ENCODE measurements around the gene LCN12. TPM values are rescaled to one million over a fixed set of nuclear protein-coding genes. Genes with fewer than 3 reads are reported as not detected.

LCN12 gene
- total and polyA plus RNA-seq, 2 donors, result 0.41 TPM; not detected in 1

DNA sequence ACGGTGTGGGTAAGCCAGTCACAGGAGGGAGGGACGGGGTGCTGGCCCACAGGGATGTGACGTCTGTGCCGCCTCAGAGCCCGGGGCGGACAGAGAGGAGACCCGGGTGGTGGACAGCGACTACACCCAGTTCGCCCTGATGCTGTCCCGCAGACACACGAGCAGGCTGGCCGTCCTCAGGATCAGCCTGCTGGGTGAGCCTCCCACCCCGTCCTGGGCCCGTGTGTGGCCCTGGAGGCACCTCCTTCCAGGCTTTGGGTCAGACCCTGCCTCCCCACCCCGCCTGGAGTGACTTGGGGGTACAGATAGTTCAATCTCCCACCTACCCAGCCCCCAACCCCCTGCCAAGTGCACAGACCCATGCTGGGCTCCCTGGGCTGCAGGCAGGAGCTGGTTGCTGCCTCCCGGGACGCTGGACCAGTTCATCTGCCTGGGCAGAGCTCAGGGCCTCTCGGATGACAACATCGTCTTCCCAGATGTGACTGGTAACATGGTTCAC is 1.7 kb downstream of the LCN12 start:
- H3K36me3 ChIP-seq (ENCODE audit: insufficient read depth), result no peaks in the 10 kb centered on the region
- WGBS, result 80% methylated on average over 19 of the region's 19 CpGs

GRCh38 chr9:136954270-136955083 is 2.4 kb downstream of the LCN12 start:
- 83% methylated on average over 25 of the region's 25 CpGs for WGBS
- no peak overlapping the region for H3K27ac ChIP-seq (ENCODE audit: low read depth)
- H3K36me3 ChIP-seq (ENCODE audit: insufficient read depth), result no peaks in the 10 kb centered on the region
- no peaks in the 10 kb centered on the region for H3K4me1 ChIP-seq (ENCODE audit: insufficient read depth)
- H3K4me3 ChIP-seq (ENCODE audit: low read depth, low read length), result no peak overlapping the region
- no peak for DNase-seq (ENCODE audit: extremely low spot score)

More for the DNA sequence above, 1.7 kb downstream of the LCN12 start:
- no peak for DNase-seq (ENCODE audit: extremely low spot score)
- Histone ChIP-seq H3K4me3 (ENCODE audit: low read depth, low read length) (no peak overlapping the region), H3K27ac (ENCODE audit: low read depth) (no peak overlapping the region), H3K4me1 (ENCODE audit: insufficient read depth) (no peaks in the 10 kb centered on the region)

GRCh38 chr9:136955202-136955942 is 3.3 kb downstream of the LCN12 start:
- 82% methylated on average over 14 of the region's 14 CpGs for whole genome bisulfite sequencing
- no peaks in the 10 kb centered on the region for H3K36me3 ChIP-seq (ENCODE audit: insufficient read depth)

DNA sequence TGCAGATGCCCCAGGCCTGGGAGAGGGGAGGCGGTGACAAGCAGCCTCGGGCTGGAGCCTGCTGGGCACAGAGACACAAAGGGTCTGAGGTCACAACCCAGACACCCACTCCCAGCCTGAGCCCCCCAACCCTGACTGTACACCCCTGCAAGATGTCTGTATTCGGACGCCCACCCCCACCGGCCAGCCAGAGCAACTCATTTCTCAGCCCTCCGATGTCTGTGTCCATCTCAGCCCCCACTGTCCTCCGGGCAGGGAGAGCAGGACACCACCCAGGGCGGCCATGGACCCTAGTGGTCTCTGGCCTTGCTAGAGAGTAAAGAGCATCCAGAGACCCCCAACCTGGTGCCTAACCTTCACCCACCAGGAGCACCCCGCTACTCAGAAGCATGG is 3.9 kb downstream of the LCN12 start:
- no peak overlapping the region for H3K4me3 ChIP-seq (ENCODE audit: low read depth, low read length)
- H3K27ac ChIP-seq (ENCODE audit: low read depth), result no peak overlapping the region
- DNase-seq (ENCODE audit: extremely low spot score), result no peak
- 91% methylated on average over 9 of the region's 9 CpGs for WGBS
- H3K36me3 ChIP-seq (ENCODE audit: insufficient read depth), result no peaks in the 10 kb centered on the region
- H3K4me1 ChIP-seq (ENCODE audit: insufficient read depth), result no peaks in the 10 kb centered on the region

More at GRCh38 chr9:136955202-136955942, 3.3 kb downstream of the LCN12 start:
- no peak overlapping the region for H3K27ac ChIP-seq (ENCODE audit: low read depth)
- no peak for DNase-seq (ENCODE audit: extremely low spot score)
- H3K4me3 ChIP-seq (ENCODE audit: low read depth, low read length), result no peak overlapping the region
- H3K4me1 ChIP-seq (ENCODE audit: insufficient read depth), result no peaks in the 10 kb centered on the region

GRCh38 chr9:136956604-136957003 is 4.5 kb downstream of the LCN12 start:
- Histone ChIP-seq H3K27ac (ENCODE audit: low read depth) (no peak overlapping the region), H3K36me3 (ENCODE audit: insufficient read depth) (no peaks in the 10 kb centered on the region), H3K4me3 (ENCODE audit: low read depth, low read length) (no peak overlapping the region), H3K4me1 (ENCODE audit: insufficient read depth) (no peaks in the 10 kb centered on the region)
- 95% methylated on average over 4 of the region's 4 CpGs for WGBS
- DNase-seq (ENCODE audit: extremely low spot score), result no peak

GRCh38 chr9:136957461-136957860 is 5.4 kb downstream of the LCN12 start:
- 93% methylated on average over 1 of the region's 1 CpG for WGBS
- no peaks in the 10 kb centered on the region for H3K4me1 ChIP-seq (ENCODE audit: insufficient read depth)
- H3K4me3 ChIP-seq (ENCODE audit: low read depth, low read length), result no peak overlapping the region

GRCh38 chr9:136957901-136958300 is 5.8 kb downstream of the LCN12 start:
- H3K36me3 ChIP-seq (ENCODE audit: insufficient read depth), result no peaks in the 10 kb centered on the region
- no peaks in the 10 kb centered on the region for H3K4me1 ChIP-seq (ENCODE audit: insufficient read depth)
- H3K27ac ChIP-seq (ENCODE audit: low read depth), result no peak overlapping the region
- WGBS, result 93% methylated on average over 6 of the region's 6 CpGs
- no peak for DNase-seq (ENCODE audit: extremely low spot score)
- no peak overlapping the region for H3K4me3 ChIP-seq (ENCODE audit: low read depth, low read length)

More at GRCh38 chr9:136957461-136957860, 5.4 kb downstream of the LCN12 start:
- Histone ChIP-seq H3K27ac (ENCODE audit: low read depth) (no peak overlapping the region), H3K36me3 (ENCODE audit: insufficient read depth) (no peaks in the 10 kb centered on the region)
- no peak for DNase-seq (ENCODE audit: extremely low spot score)

- H3K36me3 ChIP-seq (ENCODE audit: insufficient read depth), result no peaks in the 10 kb centered on the region
- no peak for DNase-seq (ENCODE audit: extremely low spot score)
- WGBS, result 95% methylated on average over 7 of the region's 7 CpGs
- no peak overlapping the region for H3K27ac ChIP-seq (ENCODE audit: low read depth)
- H3K4me1 ChIP-seq (ENCODE audit: insufficient read depth), result no peaks in the 10 kb centered on the region
- no peak overlapping the region for H3K4me3 ChIP-seq (ENCODE audit: low read depth, low read length)
Measured at GRCh38 chr9:136958473-136958872, 6.4 kb downstream of the LCN12 start.

- no peak for DNase-seq (ENCODE audit: extremely low spot score)
- H3K36me3 ChIP-seq (ENCODE audit: insufficient read depth), result no peaks in the 10 kb centered on the region
- H3K4me3 ChIP-seq (ENCODE audit: low read depth, low read length), result no peak overlapping the region
- 86% methylated on average over 28 of the region's 28 CpGs for WGBS
- no peaks in the 10 kb centered on the region for H3K4me1 ChIP-seq (ENCODE audit: insufficient read depth)
- no peak overlapping the region for H3K27ac ChIP-seq (ENCODE audit: low read depth)
Measured at GRCh38 chr9:136958898-136959850, 7.1 kb downstream of the LCN12 start.

DNA sequence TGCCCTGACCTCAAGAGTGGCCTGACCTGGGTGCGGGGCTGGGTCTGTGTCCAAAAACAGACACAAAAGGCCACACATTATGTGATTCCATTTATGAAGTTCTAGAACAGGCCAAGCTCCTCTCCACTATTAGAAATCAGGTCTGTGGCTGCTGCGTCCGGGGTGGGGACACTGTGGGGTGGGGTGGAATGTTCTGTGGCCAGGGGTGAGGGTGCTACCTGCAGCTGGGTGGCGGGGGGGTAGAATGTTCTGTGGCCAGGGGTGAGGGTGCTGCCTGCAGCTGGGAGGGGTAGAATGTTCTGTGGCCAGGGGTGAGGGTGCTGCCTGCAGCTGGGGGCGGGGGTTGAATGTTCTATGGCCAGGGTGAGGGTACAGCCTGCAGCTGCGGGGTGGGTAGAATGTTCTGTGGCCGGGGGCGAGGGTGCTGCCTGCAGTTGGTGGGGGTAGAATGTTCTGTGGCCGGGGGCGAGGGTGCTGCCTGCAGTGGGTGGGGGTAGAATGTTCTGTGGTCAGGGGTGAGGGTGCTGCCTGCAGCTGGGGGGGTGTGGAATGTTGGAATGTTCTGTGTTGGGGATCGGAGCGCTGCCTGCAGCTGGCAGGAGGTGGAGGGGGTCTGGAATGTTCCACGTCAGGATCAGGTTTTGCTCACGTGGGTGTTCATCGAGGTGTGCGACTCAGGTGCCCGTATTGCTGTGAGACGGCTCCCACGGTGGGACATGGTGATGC is 8.3 kb downstream of the LCN12 start:
- no peak overlapping the region for H3K4me3 ChIP-seq (ENCODE audit: low read depth, low read length)
- 79% methylated on average over 19 of the region's 19 CpGs for WGBS
- H3K36me3 ChIP-seq (ENCODE audit: insufficient read depth), result no peaks in the 10 kb centered on the region
- no peak for DNase-seq (ENCODE audit: extremely low spot score)
- no peaks in the 10 kb centered on the region for H3K4me1 ChIP-seq (ENCODE audit: insufficient read depth)
- H3K27ac ChIP-seq (ENCODE audit: low read depth), result no peak overlapping the region

- H3K27ac ChIP-seq (ENCODE audit: low read depth), result no peak overlapping the region
- WGBS, result 86% methylated on average over 15 of the region's 15 CpGs
- DNase-seq (ENCODE audit: extremely low spot score), result no peak
- no peak overlapping the region for H3K4me3 ChIP-seq (ENCODE audit: low read depth, low read length)
- H3K36me3 ChIP-seq (ENCODE audit: insufficient read depth), result no peaks in the 10 kb centered on the region
- H3K4me1 ChIP-seq (ENCODE audit: insufficient read depth), result no peaks in the 10 kb centered on the region
Measured at GRCh38 chr9:136960938-136961275, 8.8 kb downstream of the LCN12 start.

GRCh38 chr9:136961279-136962065 is 9.4 kb downstream of the LCN12 start:
- Histone ChIP-seq H3K4me1 (ENCODE audit: insufficient read depth) (no peaks in the 10 kb centered on the region), H3K27ac (ENCODE audit: low read depth) (no peak overlapping the region), H3K4me3 (ENCODE audit: low read depth, low read length) (no peak overlapping the region), H3K36me3 (ENCODE audit: insufficient read depth) (no peaks in the 10 kb centered on the region)
- DNase-seq (ENCODE audit: extremely low spot score), result no peak
- WGBS, result 68% methylated on average over 23 of the region's 23 CpGs
